Endodermal cell (in vitro differentiated cells): ENCODE measurements around the gene CFAP54. TPM values are rescaled to one million over a fixed set of nuclear protein-coding genes. Genes with fewer than 3 reads are reported as not detected.
A peak's percentile ranks its signal among the peaks of the same experiment; 100 is the strongest.

Experiments used
- DNase-seq: peaks from one replicate; pipeline ENCODE4 v3.0.0-alpha.2; 2017
- H3K27ac ChIP-seq: 2 replicates; pipeline ENCODE4 v1.5.1; 2013; ENCODE audit warnings: mild to moderate bottlenecking, low read depth, low read length, moderate library complexity
- H3K27me3 ChIP-seq: 2 replicates; pipeline ENCODE4 v1.6.1; 2013; ENCODE audit warnings: mild to moderate bottlenecking, low read length, moderate library complexity; ENCODE audit not compliant: insufficient read depth, control insufficient read depth, poor library complexity, severe bottlenecking
- H3K36me3 ChIP-seq: 2 replicates; pipeline ENCODE4 v1.7.0; 2013; ENCODE audit warnings: mild to moderate bottlenecking, low read length, moderate library complexity; ENCODE audit not compliant: control insufficient read depth, insufficient read depth
- H3K4me1 ChIP-seq: one replicate; pipeline ENCODE4 v1.7.0; 2013; ENCODE audit warnings: low read length; ENCODE audit not compliant: control insufficient read depth, insufficient read depth
- H3K4me3 ChIP-seq: 2 replicates; pipeline ENCODE4 v1.5.1; 2013; ENCODE audit warnings: mild to moderate bottlenecking, low read length, moderate library complexity
- H3K9ac ChIP-seq: 2 replicates; pipeline ENCODE4 v1.6.1; 2013; ENCODE audit warnings: mild to moderate bottlenecking, low read length, moderate library complexity; ENCODE audit not compliant: poor library complexity, severe bottlenecking; ENCODE audit errors: extremely low read depth
- H3K9me3 ChIP-seq: 2 replicates; pipeline ENCODE4 v1.6.1; 2013; ENCODE audit warnings: mild to moderate bottlenecking, low read length, moderate library complexity; ENCODE audit not compliant: control insufficient read depth
- H3K27ac Mint-ChIP-seq: 2 replicates; pipeline ENCODE4 v1.8.0; 2020; ENCODE audit warnings: mixed read lengths
- H3K27me3 Mint-ChIP-seq: 2 replicates; pipeline ENCODE4 v1.8.0; 2021; ENCODE audit warnings: mild to moderate bottlenecking, mixed read lengths; ENCODE audit not compliant: insufficient read depth
- H3K36me3 Mint-ChIP-seq: 2 replicates; pipeline ENCODE4 v1.8.0; 2020; ENCODE audit warnings: low read depth, mixed read lengths
- H3K4me1 Mint-ChIP-seq: 2 replicates; pipeline ENCODE4 v1.8.0; 2020; ENCODE audit warnings: mixed read lengths
- H3K4me3 Mint-ChIP-seq: 2 replicates; pipeline ENCODE4 v1.8.0; 2020; ENCODE audit warnings: mild to moderate bottlenecking, moderate library complexity, mixed read lengths
- H3K9me3 Mint-ChIP-seq: 2 replicates; pipeline ENCODE4 v1.8.0; 2020; ENCODE audit warnings: mild to moderate bottlenecking, mixed read lengths
- WGBS, 2 experiments: methylation state at CpG; one replicate each; pipeline versions ENCODE4 v1.1.5 to v1.1.7; 2013; ENCODE audit warnings: missing lambda C conversion rate in 2 of 2, mixed read lengths in 1 of 2; ENCODE audit not compliant: insufficient coverage in 1 of 2, insufficient read length in 1 of 2; 5-methylcytosine and 5-hydroxymethylcytosine counted together
- total RNA-seq, 2 donors: library from RNA; stranded (reverse); fragmentation: NEBNext Ultra II Directional in 1 of 2; extraction: Animal tissue kit (Norgen Biotek cat#: 25700) in 1 of 2; gene quantifications; 2 replicates in 1 of 2; 3 replicates in 1 of 2; pipeline ENCODE4 v1.2.1, GENCODE V29; 2021
- TF ChIP-seq, protein P1 (sequence below): fragments of 200-600 bp; sonication (generic); conservative IDR thresholded peaks from 2 replicates; pipeline ENCODE4 v1.5.0; 2021; ENCODE audit warnings: antibody characterized with exemption, mild to moderate bottlenecking

Gene CFAP54
- total RNA-seq, 2 donors from 2014 or later = 1.5 to 1.7 TPM

DNA sequence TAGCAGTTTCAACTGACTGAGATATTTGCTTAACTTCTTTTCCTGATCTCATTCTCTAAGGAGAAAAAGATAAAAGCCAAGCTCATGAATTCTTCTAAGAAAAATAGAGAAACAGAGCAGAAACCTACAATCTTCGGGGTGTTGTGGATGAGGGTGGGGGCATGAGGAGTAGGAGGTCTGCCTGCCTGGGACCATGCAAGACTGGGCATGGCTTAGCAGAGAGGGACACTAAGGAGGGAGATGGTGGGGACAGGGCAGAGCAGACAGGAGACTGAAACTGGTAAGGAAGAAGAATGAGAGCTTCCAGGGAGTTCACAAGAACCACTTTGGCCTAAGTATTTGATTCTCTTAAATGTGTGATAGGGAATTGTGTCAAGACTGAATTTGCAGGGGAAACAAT lies 188.0 kb downstream of the CFAP54 start:
- H3K36me3 Mint-ChIP-seq = no peaks in the 10 kb centered on the region
- no peaks in the 10 kb centered on the region for H3K27me3 Mint-ChIP-seq
- no peaks in the 10 kb centered on the region for H3K27me3 ChIP-seq
- H3K9ac ChIP-seq = no peak overlapping the region
- no peak for DNase-seq
- no peak overlapping the region for H3K4me3 ChIP-seq
- no peak overlapping the region for H3K4me3 Mint-ChIP-seq
- H3K9me3 Mint-ChIP-seq = no peaks in the 10 kb centered on the region
- no peak overlapping the region for H3K27ac ChIP-seq
- no peak overlapping the region for H3K27ac Mint-ChIP-seq
- peaks cover 3% of the 10 kb centered on the region for H3K4me1 Mint-ChIP-seq
- H3K9me3 ChIP-seq = no peaks in the 10 kb centered on the region
- TF ChIP-seq, protein P1, sequence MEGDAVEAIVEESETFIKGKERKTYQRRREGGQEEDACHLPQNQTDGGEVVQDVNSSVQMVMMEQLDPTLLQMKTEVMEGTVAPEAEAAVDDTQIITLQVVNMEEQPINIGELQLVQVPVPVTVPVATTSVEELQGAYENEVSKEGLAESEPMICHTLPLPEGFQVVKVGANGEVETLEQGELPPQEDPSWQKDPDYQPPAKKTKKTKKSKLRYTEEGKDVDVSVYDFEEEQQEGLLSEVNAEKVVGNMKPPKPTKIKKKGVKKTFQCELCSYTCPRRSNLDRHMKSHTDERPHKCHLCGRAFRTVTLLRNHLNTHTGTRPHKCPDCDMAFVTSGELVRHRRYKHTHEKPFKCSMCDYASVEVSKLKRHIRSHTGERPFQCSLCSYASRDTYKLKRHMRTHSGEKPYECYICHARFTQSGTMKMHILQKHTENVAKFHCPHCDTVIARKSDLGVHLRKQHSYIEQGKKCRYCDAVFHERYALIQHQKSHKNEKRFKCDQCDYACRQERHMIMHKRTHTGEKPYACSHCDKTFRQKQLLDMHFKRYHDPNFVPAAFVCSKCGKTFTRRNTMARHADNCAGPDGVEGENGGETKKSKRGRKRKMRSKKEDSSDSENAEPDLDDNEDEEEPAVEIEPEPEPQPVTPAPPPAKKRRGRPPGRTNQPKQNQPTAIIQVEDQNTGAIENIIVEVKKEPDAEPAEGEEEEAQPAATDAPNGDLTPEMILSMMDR = no peak
- 87 to 100% methylated on average over 1 of the region's 1 CpG for WGBS, 2 experiments
- H3K4me1 ChIP-seq = no peaks in the 10 kb centered on the region
- H3K36me3 ChIP-seq = no peaks in the 10 kb centered on the region

DNA sequence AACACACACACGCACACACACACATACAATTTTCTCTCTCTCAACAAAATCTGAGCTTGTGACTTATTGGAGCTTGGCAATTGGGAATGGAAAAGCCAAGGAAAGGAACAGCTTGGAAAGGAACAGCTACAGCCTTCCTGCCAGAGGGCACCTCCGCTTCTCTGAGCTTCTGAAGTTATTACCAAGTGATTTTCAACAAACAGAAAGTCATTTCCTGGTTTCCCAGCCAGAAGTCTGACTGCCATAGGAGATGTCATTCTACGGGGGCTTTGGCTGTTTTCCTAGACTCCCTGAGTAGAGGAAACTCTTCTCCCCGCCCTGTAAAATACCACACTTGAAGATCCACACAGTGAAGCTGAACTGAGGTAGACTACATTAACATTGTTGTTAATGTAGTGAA lies 198.3 kb downstream of the CFAP54 start:
- Mint-ChIP-seq H3K4me1 (no peaks in the 10 kb centered on the region), H3K9me3 (peaks cover 3% of the 10 kb centered on the region), H3K36me3 (no peaks in the 10 kb centered on the region), H3K4me3 (no peak overlapping the region), H3K27ac (no peak overlapping the region), H3K27me3 (no peaks in the 10 kb centered on the region)
- H3K9me3 ChIP-seq = peaks cover 7% of the 10 kb centered on the region
- no peaks in the 10 kb centered on the region for H3K36me3 ChIP-seq
- TF ChIP-seq, protein P1 = no peak
- H3K4me1 ChIP-seq = no peaks in the 10 kb centered on the region
- no peak overlapping the region for H3K4me3 ChIP-seq
- DNase-seq = no peak
- no peak overlapping the region for H3K9ac ChIP-seq
- H3K27me3 ChIP-seq = no peaks in the 10 kb centered on the region
- no peak overlapping the region for H3K27ac ChIP-seq
- 87 to 100% methylated on average over 2 to 4 of the region's 4 CpGs for WGBS, 2 experiments

DNA sequence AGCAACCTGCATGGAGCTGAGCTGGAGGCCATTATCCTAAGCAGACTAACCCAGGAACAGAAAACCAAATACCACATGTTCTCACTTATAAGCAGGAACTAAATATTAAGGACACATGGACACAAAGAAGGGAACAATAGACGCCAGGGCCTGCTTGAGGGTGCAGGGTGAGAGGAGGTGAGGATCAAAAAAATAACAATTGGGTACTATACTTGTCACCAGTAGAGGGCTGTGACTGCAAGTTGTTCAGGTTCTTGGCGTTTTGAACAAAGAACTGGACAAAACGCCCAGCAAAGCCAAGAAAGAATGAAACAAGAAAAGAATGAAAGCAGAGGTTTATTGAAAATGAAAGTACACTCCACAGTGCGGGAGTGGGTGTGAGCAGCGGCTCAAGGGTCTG lies 209.1 kb downstream of the CFAP54 start:
- Histone ChIP-seq H3K27me3 (no peaks in the 10 kb centered on the region), H3K27ac (no peak overlapping the region), H3K9ac (no peak overlapping the region), H3K4me3 (no peak overlapping the region), H3K36me3 (no peaks in the 10 kb centered on the region), H3K9me3 (no peaks in the 10 kb centered on the region), H3K4me1 (no peaks in the 10 kb centered on the region)
- no peaks in the 10 kb centered on the region for H3K4me1 Mint-ChIP-seq
- H3K4me3 Mint-ChIP-seq = no peak overlapping the region
- H3K9me3 Mint-ChIP-seq = no peaks in the 10 kb centered on the region
- H3K27me3 Mint-ChIP-seq = no peaks in the 10 kb centered on the region
- H3K27ac Mint-ChIP-seq = no peak overlapping the region
- TF ChIP-seq, protein P1 = peak; percentile 47
- 94% methylated on average over 5 of the region's 5 CpGs for WGBS, 2 experiments
- no peaks in the 10 kb centered on the region for H3K36me3 Mint-ChIP-seq
- no peak for DNase-seq
